Activated CD4-positive, alpha-beta T cell treated with anti-CD3 and anti-CD28 coated beads, Interleukin-2, amount 50 U/mL, for 1 hour (primary cell): ENCODE results near the gene QRICH1.

ENCODE experiments used
- DNase-seq: peaks from one replicate; pipeline ENCODE4 v3.0.0-alpha.2; 2020

Gene QRICH1

GRCh38 chr3:48997102-48997635, 96.7 kb downstream of the QRICH1 start:
- no peak for DNase-seq

GRCh38 chr3:48996640-48997039, 97.2 kb downstream of the QRICH1 start:
- DNase-seq = no peak

- DNase-seq = no peak
Measured at GRCh38 chr3:48993834-48994233, 100.0 kb downstream of the QRICH1 start.

GRCh38 chr3:48991851-48992545, 101.9 kb downstream of the QRICH1 start:
- no peak for DNase-seq

- DNase-seq = no peak
Measured at GRCh38 chr3:48990636-48991469, 103.0 kb downstream of the QRICH1 start.

- peak; percentile 76 for DNase-seq
Measured at GRCh38 chr3:48989796-48990635, 103.9 kb downstream of the QRICH1 start, which contains the start of gene P4HTM. P4HTM (plus strand) TSS chr3:48990241; CDS start chr3:48990257, 16 bp downstream.

GRCh38 chr3:48989126-48989795, 104.6 kb downstream of the QRICH1 start:
- DNase-seq = no peak

GRCh38 chr3:48985831-48986376, 108.0 kb downstream of the QRICH1 start:
- DNase-seq = no peak

GRCh38 chr3:48984663-48985062, 109.2 kb downstream of the QRICH1 start:
- no peak for DNase-seq

- no peak for DNase-seq
Measured at GRCh38 chr3:48983096-48983495, 110.8 kb downstream of the QRICH1 start.

- no peak for DNase-seq
Measured at GRCh38 chr3:48982686-48983085, 111.2 kb downstream of the QRICH1 start.

- no peak for DNase-seq
Measured at GRCh38 chr3:48982016-48982415, 111.9 kb downstream of the QRICH1 start.

GRCh38 chr3:48980295-48980694, 113.6 kb downstream of the QRICH1 start:
- no peak for DNase-seq
